ELF-1 (cell line): ENCODE data around the gene KIF24.
"Not testable (repeated sequence)": the region's sequence is repeated elsewhere in the genome, so short reads cannot be mapped to it uniquely, and the experiment has no call there.

Source experiments
- DNase-seq: peaks from one replicate; pipeline ENCODE4 v3.0.0-alpha.2; 2016; ENCODE audit warnings: low read depth, low spot score

Gene KIF24

DNA sequence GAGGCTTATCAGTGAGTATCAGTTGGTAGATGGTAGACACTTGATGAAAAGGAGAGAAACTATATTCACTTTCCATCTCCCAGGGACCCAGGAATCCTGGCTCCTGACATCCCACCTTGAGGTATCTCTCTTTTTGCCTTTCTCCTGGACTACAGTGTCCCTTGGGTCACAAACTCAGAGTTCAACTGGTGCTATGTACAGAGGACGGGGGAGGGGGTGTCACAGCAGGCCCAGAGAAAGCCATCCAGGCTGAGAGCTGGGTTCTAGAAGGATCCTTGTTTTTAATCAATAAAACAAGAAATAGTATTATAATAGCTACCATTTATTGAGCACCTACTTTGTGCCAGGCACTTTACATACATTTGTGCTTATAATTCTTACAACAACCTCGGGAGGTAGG is 37.3 kb upstream of the KIF24 start:
- no peak for DNase-seq

DNA sequence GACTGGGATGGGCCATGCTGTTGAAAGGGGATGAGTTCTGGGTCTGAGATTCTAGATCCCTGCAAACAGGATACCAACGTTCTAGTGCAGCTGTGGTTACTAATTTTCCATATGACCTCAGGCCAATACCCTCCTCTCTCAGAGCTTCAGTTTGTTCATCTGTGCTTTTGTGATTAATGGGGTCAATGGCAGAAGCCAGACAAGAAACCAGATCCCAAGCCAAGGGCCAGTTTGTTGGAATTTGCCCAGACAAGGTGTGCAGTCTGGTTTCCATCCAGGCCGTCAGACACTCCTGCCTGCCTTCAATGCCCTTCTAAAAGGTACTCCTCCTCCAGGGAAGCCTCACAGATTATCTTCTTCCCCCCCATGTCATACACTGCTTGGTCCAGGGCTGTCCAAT is 36.2 kb upstream of the KIF24 start:
- peak; percentile 37 for DNase-seq

DNA sequence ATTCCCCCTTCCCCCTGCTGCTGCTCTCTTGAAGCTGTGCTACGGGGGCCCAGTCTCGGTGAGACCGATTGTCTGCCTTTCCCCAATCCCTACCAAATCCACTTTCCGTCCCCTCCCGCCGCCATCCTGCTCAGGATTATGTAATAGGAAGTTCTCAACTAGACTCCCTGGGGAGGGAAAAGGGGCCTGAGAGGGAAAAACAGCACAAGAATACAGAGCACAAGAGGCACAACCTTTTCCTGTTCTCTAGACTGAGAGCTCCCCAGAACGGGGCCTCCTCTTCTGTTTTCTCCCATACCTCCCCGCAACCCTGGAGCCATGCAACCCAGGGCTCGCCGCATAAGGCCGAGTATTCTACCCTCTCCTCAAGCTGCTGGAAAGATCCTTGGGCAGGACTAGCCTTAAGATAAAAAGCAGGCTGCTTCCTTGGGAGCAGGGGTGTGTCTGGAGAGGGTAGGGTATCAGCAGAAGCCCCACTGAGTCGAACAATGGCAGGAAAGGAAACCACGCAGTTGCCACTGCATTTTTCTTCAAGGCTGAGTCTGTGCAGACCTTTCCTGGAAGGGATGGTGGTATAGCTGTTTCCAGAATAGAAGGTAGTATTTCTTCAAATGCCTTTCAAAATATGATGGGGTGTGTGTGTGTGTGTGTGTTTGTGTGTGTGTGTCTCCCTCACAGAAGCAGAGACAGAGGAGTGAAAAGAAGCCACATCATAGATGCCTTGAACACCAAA is 34.7 kb upstream of the KIF24 start:
- DNase-seq, result peak; percentile 68

DNA sequence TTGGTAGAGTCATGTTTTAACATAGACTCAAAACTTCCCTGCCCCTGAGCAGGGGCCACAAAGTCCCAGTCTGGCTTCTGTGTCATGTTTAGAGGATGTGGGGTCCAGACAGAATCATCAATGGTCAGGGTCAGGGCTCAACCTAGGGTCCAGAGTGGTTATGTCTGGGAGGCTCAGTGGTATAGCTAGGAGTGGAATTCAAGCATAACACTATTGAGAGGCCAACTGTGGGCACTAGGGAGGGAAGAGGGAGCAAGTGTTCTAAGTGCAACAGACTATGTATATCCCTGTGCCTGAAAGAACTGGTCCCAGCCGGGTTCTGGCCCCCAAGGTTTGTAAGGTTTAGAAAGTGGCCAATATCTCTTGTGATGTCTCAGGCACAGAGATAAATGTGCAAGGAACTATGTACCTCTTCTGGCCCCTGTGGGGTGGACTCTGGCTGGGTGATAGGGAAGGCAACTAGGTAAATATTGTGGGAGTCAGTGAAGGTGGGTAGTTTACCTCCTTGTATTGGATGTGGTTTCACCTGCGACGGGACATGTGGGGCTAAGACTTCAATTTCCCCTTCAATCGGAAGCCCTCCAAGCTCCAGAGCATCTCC is 33.6 kb upstream of the KIF24 start:
- DNase-seq, result no peak

DNA sequence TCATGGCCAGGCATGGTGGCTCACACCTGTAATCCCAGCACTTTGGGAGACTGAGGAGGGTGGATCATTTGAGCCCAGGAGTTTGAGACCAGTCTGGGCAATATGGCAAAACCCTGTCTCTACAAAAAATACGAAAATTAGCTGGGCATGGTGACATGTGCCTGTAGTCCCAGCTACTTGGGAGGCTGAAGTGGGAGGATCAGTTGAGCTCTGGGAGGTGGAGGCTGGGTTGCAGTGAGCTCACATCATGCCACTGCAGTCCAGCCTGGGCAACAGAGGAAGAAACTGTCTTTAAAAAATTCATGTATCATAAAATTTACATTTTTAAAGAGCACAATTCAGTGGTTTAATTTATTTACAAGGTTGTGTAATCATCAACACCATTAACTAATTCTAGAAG is 23.9 kb upstream of the KIF24 start:
- DNase-seq, result not testable (repeated sequence)

DNA sequence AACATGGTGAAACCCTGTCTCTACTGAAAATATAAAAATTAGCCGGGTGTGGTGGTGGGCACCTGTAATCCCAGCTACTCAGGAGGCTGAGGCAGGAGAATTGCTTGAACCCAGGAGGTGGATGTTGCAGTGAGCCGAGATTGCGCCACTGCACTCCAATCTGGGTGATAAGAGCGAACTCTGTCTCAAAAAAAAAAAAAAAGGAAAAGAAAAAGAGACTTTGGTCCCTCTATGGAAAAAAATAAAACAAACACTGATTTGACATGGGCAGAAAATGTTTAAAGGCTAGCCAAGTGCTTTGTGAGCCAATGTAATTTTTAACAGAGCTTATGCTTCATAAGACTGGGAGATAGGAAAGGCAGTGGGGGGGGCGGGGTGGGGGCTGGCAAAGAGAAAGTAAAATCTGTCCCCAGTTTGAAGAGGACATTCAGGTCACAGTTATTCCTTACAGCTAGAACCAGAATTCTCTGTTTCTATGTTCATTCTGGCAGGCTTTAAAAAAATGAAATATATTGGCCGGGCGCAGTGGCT is 23.1 kb upstream of the KIF24 start:
- DNase-seq, result not testable (repeated sequence)

DNA sequence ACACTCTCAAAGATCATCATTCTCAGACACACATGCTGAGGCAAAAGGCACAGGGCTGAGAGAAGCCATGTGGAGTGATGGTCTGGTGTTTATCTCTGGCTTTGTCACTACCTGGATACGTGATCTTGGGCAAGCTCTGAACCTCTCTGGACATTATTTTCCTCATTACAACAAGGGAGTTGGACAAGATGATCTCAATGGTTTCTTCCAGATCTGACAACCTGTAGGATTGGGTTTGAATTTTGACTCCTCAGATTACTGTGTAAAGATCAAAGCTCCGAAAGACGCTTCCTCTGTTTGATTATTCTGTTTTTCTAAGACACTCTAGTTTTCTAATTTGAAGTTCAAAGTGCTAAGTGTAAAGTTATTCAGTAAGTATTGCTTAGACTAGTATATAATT is 20.3 kb upstream of the KIF24 start:
- DNase-seq, result no peak

DNA sequence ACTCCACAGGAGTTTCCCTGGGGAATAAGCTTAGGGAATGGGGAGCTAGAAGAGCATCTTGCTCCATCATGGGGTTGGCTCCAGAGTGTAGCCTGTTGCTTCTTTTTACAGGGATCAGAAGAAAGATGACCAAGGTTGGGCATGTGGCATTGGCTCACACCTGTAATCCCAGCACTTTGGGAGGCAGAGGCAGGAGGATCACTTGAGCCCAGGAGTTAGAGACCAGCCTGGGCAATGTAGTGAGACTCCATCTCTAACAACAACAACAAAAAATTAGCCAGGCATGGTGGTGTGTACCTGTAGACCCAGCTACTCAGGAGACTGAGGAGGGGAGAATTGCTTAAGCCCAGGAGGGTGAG is 18.7 kb upstream of the KIF24 start:
- no peak for DNase-seq

DNA sequence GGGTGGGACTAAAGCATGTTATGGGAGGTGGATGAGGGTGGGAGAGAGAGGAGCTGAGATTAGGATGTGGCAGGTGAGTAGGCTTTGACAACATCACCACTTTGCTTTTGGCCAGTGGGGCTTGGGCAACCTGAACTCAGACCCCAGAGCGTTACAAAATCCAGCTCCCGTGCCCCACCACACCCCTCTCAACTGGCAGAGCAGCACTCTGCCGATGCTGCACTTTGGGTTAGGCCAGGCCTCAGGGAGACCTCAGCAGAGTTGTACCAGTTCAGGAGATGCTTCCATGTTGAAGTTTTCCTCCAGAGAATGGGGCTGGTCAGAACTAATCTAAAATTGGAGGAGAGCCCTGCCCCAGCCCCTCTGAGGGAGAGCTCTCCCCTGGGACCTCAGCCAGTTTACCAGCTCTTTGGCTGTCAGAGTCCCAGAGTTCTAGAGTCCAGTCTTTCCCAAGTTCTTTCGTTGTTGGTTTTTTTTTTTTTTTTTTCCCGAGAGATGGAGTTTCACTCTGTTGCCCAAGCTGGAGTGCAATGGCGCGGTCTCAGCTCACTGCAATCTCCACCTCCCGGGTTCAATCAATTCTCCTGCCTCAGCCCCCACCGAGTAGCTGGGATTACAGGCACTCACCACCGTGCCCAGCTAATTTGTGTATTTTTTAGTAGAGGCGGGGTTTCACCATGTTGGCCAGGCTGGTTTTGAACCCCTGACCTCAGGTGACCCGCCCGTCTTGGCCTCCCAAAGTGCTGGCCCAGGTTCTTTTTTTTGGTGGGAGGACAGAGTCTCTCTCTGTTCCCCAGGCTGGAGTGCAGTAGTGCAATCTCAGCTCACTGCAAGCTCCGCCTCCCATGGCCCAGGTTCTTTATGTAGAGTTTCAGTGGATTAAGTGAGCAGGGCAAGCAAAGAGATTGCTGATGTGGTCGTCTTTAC is 18.1 kb upstream of the KIF24 start:
- DNase-seq, result no peak

DNA sequence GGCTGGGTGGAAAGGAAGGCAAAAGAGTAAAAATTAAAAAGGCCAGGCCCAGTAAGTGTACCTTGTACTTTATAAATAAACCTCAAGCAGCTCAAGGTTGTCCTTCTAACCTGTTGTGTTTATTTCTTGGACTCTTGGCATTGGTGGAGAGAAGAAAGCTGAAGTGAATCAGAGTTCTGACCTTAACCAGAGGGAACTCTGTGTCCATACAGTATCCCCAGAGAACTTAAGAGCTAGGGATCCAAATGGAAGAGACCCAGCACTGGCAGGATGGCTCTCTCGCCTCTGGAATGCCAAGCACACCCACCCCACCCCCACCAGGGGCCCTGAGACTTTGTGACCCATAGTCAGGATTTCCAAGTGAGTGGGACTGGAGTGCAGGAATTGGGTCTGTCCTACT is 14.5 kb upstream of the KIF24 start:
- no peak for DNase-seq

DNA sequence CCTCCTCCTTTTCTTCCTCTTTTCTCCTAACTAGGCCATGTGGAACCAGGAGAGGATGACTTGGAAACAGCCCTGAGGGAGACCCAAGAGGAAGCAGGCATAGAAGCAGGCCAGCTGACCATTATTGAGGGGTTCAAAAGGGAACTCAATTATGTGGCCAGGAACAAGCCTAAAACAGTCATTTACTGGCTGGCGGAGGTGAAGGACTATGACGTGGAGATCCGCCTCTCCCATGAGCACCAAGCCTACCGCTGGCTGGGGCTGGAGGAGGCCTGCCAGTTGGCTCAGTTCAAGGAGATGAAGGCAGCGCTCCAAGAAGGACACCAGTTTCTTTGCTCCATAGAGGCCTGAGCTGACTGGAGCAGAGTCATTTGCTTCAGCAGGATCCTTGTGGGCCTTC is 14.0 kb upstream of the KIF24 start:
- no peak for DNase-seq

DNA sequence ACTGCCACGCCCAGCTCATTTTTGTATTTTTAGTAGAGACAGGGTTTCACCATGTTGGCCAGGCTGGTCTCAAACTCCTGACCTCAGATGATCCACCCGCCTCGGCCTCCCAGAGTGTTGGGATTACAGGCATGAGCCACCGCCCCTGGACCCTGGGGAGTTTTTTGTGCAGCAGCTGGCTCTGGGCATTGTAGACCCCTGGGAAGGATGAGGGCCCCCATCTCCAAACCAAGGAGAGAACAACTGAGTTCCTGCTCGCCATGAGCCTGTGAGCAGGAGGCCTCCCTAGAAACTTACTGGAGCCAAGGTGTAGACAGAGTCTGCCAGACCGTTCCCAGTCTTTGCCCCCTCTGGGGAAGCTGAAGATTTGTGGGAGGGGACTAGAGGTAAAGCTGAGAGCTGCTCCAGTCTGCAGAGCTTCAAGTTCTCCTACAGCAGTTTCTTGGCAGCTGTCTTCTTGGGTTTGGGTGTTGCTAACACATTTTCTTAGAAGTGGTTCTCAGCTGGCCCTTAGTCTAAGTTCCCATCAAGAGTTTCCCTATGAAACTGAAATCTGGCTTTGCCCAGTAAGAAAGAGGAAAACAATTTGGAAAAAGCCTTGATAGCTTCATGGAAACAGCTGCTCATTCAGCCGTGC is 12.7 kb upstream of the KIF24 start:
- DNase-seq, result no peak

DNA sequence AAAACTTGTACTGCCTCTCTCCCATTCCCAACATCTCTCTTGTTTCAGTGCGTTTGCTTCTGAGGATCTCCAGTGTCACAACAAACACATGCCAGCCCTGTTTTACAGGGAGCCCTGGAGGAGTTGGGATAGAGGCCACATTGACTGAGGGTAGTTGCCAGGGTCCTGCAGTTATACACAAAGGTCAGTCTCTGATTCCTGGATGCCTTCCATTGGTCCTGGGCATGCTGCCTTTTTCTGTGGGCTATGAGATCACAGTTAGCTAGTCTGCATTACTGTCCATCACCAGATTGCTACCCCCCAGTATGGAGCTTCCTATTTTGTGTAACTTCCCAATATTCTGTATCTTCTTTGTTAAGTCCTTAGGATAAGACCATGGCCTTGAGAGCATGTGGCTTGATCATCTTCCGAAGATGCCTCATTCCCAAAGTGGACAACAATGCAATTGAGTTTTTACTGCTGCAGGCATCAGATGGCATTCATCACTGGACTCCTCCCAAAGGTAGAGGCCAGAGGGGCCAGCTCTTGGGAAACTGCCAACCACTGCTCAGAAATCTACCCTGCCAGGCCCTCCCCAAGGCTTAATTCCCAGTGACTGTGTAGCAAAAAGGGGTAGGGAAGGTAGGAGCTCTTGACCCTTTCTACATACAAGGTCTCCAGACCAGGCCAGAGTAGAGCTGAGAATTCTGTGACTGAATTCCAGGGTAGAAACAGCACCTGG is 9.8 kb upstream of the KIF24 start:
- DNase-seq, result no peak

DNA sequence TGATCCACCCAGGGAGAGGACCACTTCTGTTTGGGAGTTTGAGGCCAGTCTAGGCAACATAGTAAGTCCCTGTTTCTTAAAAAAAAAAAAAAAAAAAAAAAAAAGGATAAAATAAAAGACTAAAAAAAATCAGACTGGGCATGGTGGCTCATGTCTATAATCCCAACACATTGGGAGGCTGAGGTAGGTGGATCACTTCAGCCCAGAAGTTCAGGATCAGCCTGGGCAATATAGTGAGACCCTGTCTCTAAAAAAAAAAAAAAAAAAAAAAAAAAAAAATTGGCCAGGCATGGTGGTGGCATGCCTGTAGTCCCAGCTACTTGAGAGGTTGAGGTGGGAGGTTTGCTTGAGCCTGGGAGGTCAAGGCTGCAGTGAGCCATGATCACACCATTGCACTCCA is 9.0 kb upstream of the KIF24 start:
- not testable (repeated sequence) for DNase-seq

DNA sequence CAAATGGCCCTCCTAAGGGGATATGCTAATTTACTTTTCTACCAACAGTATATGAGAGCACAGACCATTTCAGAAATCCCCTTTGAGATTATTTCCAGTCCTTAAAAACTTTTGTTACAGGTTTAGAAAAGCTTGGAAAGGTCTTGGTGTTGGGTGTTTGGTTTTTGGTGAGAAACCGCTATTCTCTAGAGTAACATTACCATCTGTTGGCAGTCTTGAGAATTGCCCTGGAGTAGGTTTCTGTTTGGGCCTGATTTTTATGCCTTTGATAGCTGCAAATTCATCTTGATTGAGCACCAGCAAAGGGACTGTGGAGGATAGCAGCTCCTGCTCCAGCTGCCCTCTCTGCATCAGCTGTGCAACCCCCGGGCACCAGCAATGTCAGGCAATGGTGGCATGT is 8.3 kb upstream of the KIF24 start:
- DNase-seq, result no peak

DNA sequence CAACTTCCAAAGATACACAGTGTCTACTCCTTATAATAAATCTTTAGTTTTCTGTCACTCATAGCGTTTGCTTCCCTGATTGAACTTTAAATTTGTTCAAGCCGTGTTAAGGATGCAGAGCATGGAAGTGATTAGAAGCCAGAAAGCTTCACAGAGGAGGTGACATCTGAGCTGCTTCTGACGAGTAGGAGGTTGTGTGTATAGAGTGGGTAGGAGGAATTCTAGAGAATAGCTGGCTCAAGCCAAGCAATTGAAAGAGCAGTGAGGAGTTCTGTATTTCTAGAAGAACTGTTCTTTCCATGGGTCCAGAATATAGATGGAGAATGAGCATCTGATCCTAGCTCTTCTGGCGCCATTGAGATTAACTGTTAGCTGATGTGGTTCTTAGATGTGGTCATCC is 6.3 kb upstream of the KIF24 start:
- DNase-seq, result no peak

DNA sequence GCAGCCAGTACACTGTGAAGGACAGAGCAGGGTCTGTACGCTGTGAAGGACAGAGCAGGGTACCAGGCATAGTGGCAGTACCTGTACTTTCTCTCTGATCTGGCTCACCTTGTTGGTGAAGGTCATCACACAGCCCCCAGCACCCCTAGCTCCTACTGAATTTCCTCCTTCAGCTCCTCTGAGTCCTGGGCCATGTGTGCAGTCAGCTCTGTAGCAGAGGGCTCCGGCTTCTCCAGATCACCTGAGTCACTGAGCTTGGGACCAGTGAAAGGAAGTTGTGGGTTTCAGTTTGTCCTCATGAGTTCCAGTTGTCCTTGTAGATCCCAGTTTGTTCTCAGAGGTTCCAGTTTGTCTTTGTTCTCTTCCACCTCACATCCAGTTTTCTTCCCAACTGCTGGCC is 5.8 kb upstream of the KIF24 start:
- no peak for DNase-seq

DNA sequence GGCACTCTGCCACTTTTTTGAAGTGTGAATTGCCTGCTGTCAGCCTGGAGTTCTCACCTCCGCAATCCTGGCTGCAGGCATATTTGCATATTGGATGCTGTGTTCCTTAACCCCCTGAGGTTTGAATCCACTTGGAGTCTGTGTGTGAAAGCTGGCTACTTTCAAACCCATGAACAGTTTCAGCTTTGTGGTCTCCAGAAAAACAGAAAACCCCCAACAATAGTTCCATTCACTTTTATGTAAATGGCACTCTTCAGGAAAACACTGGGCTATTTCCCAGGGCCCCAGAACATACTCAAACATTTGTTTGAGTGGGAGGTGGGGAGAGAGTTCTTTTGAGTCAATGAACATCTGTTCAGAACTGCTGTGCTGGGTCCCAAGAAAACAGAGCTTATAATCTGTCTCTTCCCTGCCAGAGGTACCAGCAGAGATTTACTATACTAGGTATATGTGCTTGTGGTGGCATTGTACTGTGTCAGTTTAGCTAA is 5.3 kb upstream of the KIF24 start:
- DNase-seq, result peak; percentile 68

DNA sequence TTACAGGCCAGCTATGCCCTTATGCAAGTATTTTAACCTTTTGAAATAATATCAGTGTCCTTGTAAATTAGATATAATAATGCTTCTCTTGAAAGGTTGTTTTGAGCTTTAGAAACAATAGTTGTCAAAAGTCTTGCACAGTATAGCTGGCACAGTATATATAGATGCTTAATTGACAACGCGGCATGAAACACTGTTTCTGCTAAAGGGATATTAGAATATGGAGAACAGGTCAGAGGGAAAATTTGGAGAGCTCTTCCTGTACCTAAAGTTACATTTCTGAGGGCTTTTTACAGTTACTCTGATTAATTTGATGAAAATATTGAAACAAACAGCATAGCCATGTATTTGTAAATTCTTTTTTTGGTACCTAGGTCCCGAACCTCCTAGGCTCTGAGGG is 4.8 kb upstream of the KIF24 start:
- no peak for DNase-seq

DNA sequence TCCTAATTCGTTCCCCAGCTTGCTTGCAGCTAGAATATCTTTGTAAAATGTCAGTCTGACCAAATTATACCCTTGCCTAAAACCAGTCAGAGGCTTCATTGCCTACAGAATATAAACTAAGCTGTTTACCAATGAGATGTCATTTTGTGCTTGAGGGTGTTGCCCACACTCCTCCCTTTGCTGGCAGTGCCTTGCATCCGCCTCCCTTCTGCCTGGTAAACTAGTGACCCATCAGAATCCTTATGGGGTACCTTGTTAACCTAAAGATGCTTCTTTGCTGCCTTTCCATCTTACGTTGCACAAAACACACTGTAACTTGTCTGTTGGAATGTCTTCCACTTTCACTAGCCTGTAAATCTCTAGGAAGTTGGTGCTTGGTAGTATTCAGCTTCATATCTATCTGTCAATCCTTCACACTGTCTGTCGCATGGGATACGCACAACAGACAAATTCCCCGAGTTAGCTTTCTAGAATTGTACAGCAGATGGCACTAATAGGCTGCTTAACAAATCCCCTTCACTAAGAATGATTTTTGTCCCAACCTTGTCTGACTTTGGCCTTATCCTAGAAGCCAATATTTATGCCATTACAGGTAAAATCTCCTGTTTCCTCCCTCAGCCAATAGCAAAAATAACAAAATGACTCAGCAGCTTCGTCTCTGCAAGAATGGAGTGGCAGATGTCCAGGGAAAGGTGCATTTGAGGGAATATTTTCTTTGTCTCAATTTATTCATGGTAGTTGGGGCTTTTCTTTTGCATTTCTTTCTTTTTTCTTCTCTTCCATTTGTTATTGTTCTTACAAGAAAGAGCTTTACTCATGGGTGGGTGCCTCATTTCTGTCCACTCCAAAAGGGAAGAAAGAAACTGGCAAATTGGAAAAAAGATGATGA is 3.3 kb upstream of the KIF24 start:
- no peak for DNase-seq
